HCT116 (cell line): Measurements from ENCODE around the gene SPATA19. TPM values are rescaled to one million over a fixed set of nuclear protein-coding genes. Genes with fewer than 3 reads are reported as not detected.

Source experiments
- ATAC-seq: fragments of 200-7000 bp; cut with Tn5 transposase; 2 replicates; pipeline ENCODE4 v1.9.1; 2020; ENCODE audit warnings: mild to moderate bottlenecking, moderate library complexity
- BruUV-seq: library from RNA; stranded (reverse); fragments of 400-500 nt; replicated peaks from 2 replicates; lab custom pipeline; 2021; lab: Mats Ljungman, UMichigan
- CTCF ChIA-PET: fragments of 300-600 bp; sonication (Branson Sonifier 250); formaldehyde crosslinking; loops from one replicate; lab custom pipeline; 2021; ENCODE audit warnings: antibody characterized with exemption; lab: Charles Lee
- POLR2A ChIA-PET: fragments of 300-600, 350-600 bp; sonication (Branson Sonifier 250); formaldehyde crosslinking; loops from one replicate; lab custom pipeline; 2021; ENCODE audit warnings: antibody characterized with exemption; lab: Charles Lee
- RAD21 ChIA-PET, 2 experiments: fragments of 300-600 bp; sonication (Branson Sonifier 250); formaldehyde crosslinking; loops; one replicate each; lab custom pipeline; 2023; ENCODE audit warnings: low total read pairs in 2 of 2; ENCODE audit not compliant: uncharacterized antibody in 2 of 2, unreplicated experiment in 2 of 2, low non-redundant PET in 1 of 2; lab: Charles Lee
- DNase-seq: peaks from one replicate; pipeline ENCODE4 v3.0.0-alpha.2; 2010; ENCODE audit warnings: low read depth, low spot score
- H2AFZ ChIP-seq: fragments of 200-600 bp; shearing (Covaris generic), sonication (generic); 2 replicates; pipeline ENCODE4 v1.6.1; 2017; ENCODE audit warnings: low read depth, mixed run types, mixed read lengths, antibody characterized with exemption, low read length; ENCODE audit not compliant: poor library complexity, severe bottlenecking
- H3K27ac ChIP-seq: 2 replicates; pipeline ENCODE4 v1.5.1; 2012; ENCODE audit warnings: low read depth, low read length
- H3K27me3 ChIP-seq: fragments of 200-600 bp; sonication (generic); 2 replicates; pipeline ENCODE4 v1.6.1; 2016; ENCODE audit warnings: mixed run types, low read length, mixed read lengths; ENCODE audit not compliant: insufficient read depth
- H3K36me3 ChIP-seq, 2 experiments: fragments of 200-500 bp in 1 of 2; fragments of 200-600 bp in 1 of 2; sonication (Bioruptor generic) in 1 of 2; sonication (generic) in 1 of 2; 2 replicates each; pipeline versions ENCODE4 v1.5.1 to v1.6.1; 2014 to 2016; ENCODE audit warnings: low read length in 2 of 2, inconsistent platforms in 1 of 2, mixed read lengths in 1 of 2, mixed run types in 1 of 2; ENCODE audit not compliant: insufficient read depth in 2 of 2, control insufficient read depth in 1 of 2
- H3K4me1 ChIP-seq, 2 experiments: fragments of 200-600 bp in 1 of 2; sonication (generic) in 1 of 2; 2 replicates each; pipeline versions ENCODE4 v1.5.1 to v1.6.1; 2012 to 2017; ENCODE audit warnings: low read length in 2 of 2, inconsistent platforms in 1 of 2, mild to moderate bottlenecking in 1 of 2, mixed read lengths in 1 of 2, mixed run types in 1 of 2, moderate library complexity in 1 of 2; ENCODE audit not compliant: insufficient read depth in 2 of 2, control insufficient read depth in 1 of 2
- H3K4me2 ChIP-seq: fragments of 200-600 bp; sonication (generic); 2 replicates; pipeline ENCODE4 v1.6.1; 2017; ENCODE audit warnings: mixed run types, low read length, mixed read lengths
- H3K4me3 ChIP-seq, 2 experiments: fragments of 200-600 bp in 1 of 2; sonication (generic) in 1 of 2; replicated peaks in 1 of 2; 2 replicates each; pipeline ENCODE4 v1.5.1; 2011 to 2016; ENCODE audit warnings: low read length in 2 of 2, control low read depth in 1 of 2, low read depth in 1 of 2, mild to moderate bottlenecking in 1 of 2, mixed read lengths in 1 of 2, mixed run types in 1 of 2
- H3K79me2 ChIP-seq: fragments of 200-600 bp; sonication (generic); 2 replicates; pipeline ENCODE4 v1.6.1; 2017; ENCODE audit warnings: mild to moderate bottlenecking, mixed run types, low read length, moderate library complexity, mixed read lengths; ENCODE audit not compliant: insufficient read depth
- H3K9ac ChIP-seq: fragments of 200-600 bp; sonication (generic); 2 replicates; pipeline ENCODE4 v1.6.1; 2016; ENCODE audit warnings: low read length, mixed read lengths
- H3K9me2 ChIP-seq: fragments of 200-600 bp; sonication (generic), shearing (Covaris generic); 2 replicates; pipeline ENCODE4 v1.6.1; 2017; ENCODE audit warnings: mixed run types, mild to moderate bottlenecking, moderate library complexity; ENCODE audit not compliant: insufficient read depth
- H3K9me3 ChIP-seq, 2 experiments: fragments of 200-500 bp in 1 of 2; fragments of 200-600 bp in 1 of 2; sonication (Bioruptor generic) in 1 of 2; sonication (generic) in 1 of 2; 2 replicates each; pipeline ENCODE4 v1.6.1; 2014 to 2017; ENCODE audit warnings: low read length in 2 of 2, mixed read lengths in 2 of 2, inconsistent platforms in 1 of 2, low read depth in 1 of 2, mild to moderate bottlenecking in 1 of 2, mixed run types in 1 of 2, moderate library complexity in 1 of 2; ENCODE audit not compliant: control insufficient read depth in 1 of 2, insufficient read depth in 1 of 2
- H4K20me1 ChIP-seq: fragments of 200-600 bp; sonication (generic), shearing (Covaris generic); 2 replicates; pipeline ENCODE4 v1.6.1; 2017; ENCODE audit warnings: mixed run types, mild to moderate bottlenecking, moderate library complexity; ENCODE audit not compliant: insufficient read depth
- CBX3 ChIP-seq: IDR thresholded peaks from 2 replicates; pipeline ENCODE4 v1.6.1; 2012; ENCODE audit warnings: low read depth
- CEBPB ChIP-seq: IDR thresholded peaks from 2 replicates; pipeline ENCODE4 v1.6.1; 2012; ENCODE audit warnings: low read depth
- EGR1 ChIP-seq: IDR thresholded peaks from 2 replicates; pipeline ENCODE4 v1.6.1; 2012; ENCODE audit warnings: low read depth
- ELF1 ChIP-seq: IDR thresholded peaks from 2 replicates; pipeline ENCODE4 v1.6.1; 2012; ENCODE audit warnings: low read depth, borderline replicate concordance
- EZH2 ChIP-seq: fragments of 200-600 bp; sonication (generic); IDR thresholded peaks from 2 replicates; pipeline ENCODE4 v1.6.1; 2017; ENCODE audit warnings: antibody characterized with exemption, mixed run types
- EZH2phosphoT487 ChIP-seq: fragments of 200-600 bp; IDR thresholded peaks from 2 replicates; pipeline ENCODE4 v1.6.1; 2018; ENCODE audit warnings: antibody characterized with exemption, borderline replicate concordance
- FOSL1 ChIP-seq: IDR thresholded peaks from 2 replicates; pipeline ENCODE4 v1.6.1; 2012; ENCODE audit warnings: low read depth
- JUND ChIP-seq: IDR thresholded peaks from 2 replicates; pipeline ENCODE4 v1.6.1; 2012
- POLR2A ChIP-seq: IDR thresholded peaks from 2 replicates; pipeline ENCODE4 v1.7.0; 2011; ENCODE audit warnings: borderline replicate concordance; ENCODE audit not compliant: insufficient read depth, insufficient read length; ENCODE audit errors: extremely low read depth
- POLR2AphosphoS5 ChIP-seq: IDR thresholded peaks from 2 replicates; pipeline ENCODE4 v1.6.1; 2011; ENCODE audit warnings: mild to moderate bottlenecking, low read depth, low read length, moderate library complexity
- SIN3A ChIP-seq: IDR thresholded peaks from 2 replicates; pipeline ENCODE4 v1.6.1; 2012; ENCODE audit warnings: low read depth
- SP1 ChIP-seq: IDR thresholded peaks from 2 replicates; pipeline ENCODE4 v1.6.1; 2012; ENCODE audit warnings: low read depth
- SRF ChIP-seq: IDR thresholded peaks from 2 replicates; pipeline ENCODE4 v1.6.1; 2012; ENCODE audit warnings: low read depth
- TCF7L2 ChIP-seq: IDR thresholded peaks from 2 replicates; pipeline ENCODE4 v1.7.0; 2011; ENCODE audit warnings: borderline replicate concordance, inconsistent platforms; ENCODE audit not compliant: insufficient read depth, insufficient read length; ENCODE audit errors: extremely low read depth
- ZFX ChIP-seq: fragments of 450-650 bp; IDR thresholded peaks from 2 replicates; pipeline ENCODE4 v1.6.1; 2017
- ZNF274 ChIP-seq: fragments of 200-500 bp; sonication (Bioruptor generic); IDR thresholded peaks from 2 replicates; pipeline ENCODE4 v1.6.1; 2014; ENCODE audit warnings: mild to moderate bottlenecking, low read depth, low read length, inconsistent platforms
- intact Hi-C: fragments of 100-400 bp; cut with micrococcal nuclease; formaldehyde crosslinking; loops from 2 replicates; pipeline ENCODE4 v1.10.0; 2022
- total RNA-seq: library from RNA; stranded (reverse); gene quantifications from one replicate; pipeline ENCODE4 v1.2.1, GENCODE V29; 2021; ENCODE audit not compliant: unreplicated experiment
- TF ChIP-seq, protein P1 (sequence below): IDR thresholded peaks from 2 replicates; pipeline ENCODE4 v1.6.1; 2011; ENCODE audit warnings: mild to moderate bottlenecking, low read length, moderate library complexity; ENCODE audit not compliant: insufficient replicate concordance; ENCODE audit errors: extremely low read depth
- TF ChIP-seq, protein P2 (sequence below): IDR thresholded peaks from 2 replicates; pipeline ENCODE4 v1.6.1; 2012
- TF ChIP-seq, protein P3 (sequence below): IDR thresholded peaks from 2 replicates; pipeline ENCODE4 v1.6.1; 2012; ENCODE audit warnings: low read depth
- TF ChIP-seq, protein P4 (sequence below): IDR thresholded peaks from 2 replicates; pipeline ENCODE4 v1.6.1; 2012

The SPATA19 gene
- total RNA-seq, 1 experiment from 2014 or later: not detected

GRCh38 chr11:133886029-133886428, 40.7 kb upstream of the SPATA19 start:
- no peaks in the 10 kb centered on the region for H3K79me2 ChIP-seq
- no peaks in the 10 kb centered on the region for H3K4me1 ChIP-seq
- H3K4me3 ChIP-seq: no peak overlapping the region
- no peak overlapping the region for H3K27ac ChIP-seq
- no peak for TF ChIP-seq EZH2
- TF ChIP-seq CEBPB: no peak
- TF ChIP-seq TCF7L2: no peak
- TF ChIP-seq, protein P1, sequence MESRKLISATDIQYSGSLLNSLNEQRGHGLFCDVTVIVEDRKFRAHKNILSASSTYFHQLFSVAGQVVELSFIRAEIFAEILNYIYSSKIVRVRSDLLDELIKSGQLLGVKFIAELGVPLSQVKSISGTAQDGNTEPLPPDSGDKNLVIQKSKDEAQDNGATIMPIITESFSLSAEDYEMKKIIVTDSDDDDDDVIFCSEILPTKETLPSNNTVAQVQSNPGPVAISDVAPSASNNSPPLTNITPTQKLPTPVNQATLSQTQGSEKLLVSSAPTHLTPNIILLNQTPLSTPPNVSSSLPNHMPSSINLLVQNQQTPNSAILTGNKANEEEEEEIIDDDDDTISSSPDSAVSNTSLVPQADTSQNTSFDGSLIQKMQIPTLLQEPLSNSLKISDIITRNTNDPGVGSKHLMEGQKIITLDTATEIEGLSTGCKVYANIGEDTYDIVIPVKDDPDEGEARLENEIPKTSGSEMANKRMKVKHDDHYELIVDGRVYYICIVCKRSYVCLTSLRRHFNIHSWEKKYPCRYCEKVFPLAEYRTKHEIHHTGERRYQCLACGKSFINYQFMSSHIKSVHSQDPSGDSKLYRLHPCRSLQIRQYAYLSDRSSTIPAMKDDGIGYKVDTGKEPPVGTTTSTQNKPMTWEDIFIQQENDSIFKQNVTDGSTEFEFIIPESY: no peak
- TF ChIP-seq FOSL1: no peak
- TF ChIP-seq SRF: no peak
- TF ChIP-seq ZNF274: no peak
- no peak for TF ChIP-seq SIN3A
- no peak for TF ChIP-seq JUND
- TF ChIP-seq ELF1: no peak
- no peak for TF ChIP-seq EZH2phosphoT487
- no peak for TF ChIP-seq SP1
- TF ChIP-seq CBX3: no peak
- no peak for TF ChIP-seq POLR2A
- TF ChIP-seq, protein P2, sequence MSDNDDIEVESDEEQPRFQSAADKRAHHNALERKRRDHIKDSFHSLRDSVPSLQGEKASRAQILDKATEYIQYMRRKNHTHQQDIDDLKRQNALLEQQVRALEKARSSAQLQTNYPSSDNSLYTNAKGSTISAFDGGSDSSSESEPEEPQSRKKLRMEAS: no peak
- TF ChIP-seq, protein P3, sequence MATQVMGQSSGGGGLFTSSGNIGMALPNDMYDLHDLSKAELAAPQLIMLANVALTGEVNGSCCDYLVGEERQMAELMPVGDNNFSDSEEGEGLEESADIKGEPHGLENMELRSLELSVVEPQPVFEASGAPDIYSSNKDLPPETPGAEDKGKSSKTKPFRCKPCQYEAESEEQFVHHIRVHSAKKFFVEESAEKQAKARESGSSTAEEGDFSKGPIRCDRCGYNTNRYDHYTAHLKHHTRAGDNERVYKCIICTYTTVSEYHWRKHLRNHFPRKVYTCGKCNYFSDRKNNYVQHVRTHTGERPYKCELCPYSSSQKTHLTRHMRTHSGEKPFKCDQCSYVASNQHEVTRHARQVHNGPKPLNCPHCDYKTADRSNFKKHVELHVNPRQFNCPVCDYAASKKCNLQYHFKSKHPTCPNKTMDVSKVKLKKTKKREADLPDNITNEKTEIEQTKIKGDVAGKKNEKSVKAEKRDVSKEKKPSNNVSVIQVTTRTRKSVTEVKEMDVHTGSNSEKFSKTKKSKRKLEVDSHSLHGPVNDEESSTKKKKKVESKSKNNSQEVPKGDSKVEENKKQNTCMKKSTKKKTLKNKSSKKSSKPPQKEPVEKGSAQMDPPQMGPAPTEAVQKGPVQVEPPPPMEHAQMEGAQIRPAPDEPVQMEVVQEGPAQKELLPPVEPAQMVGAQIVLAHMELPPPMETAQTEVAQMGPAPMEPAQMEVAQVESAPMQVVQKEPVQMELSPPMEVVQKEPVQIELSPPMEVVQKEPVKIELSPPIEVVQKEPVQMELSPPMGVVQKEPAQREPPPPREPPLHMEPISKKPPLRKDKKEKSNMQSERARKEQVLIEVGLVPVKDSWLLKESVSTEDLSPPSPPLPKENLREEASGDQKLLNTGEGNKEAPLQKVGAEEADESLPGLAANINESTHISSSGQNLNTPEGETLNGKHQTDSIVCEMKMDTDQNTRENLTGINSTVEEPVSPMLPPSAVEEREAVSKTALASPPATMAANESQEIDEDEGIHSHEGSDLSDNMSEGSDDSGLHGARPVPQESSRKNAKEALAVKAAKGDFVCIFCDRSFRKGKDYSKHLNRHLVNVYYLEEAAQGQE: no peak
- TF ChIP-seq ZFX: no peak
- TF ChIP-seq, protein P4, sequence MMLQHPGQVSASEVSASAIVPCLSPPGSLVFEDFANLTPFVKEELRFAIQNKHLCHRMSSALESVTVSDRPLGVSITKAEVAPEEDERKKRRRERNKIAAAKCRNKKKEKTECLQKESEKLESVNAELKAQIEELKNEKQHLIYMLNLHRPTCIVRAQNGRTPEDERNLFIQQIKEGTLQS: no peak
- TF ChIP-seq POLR2AphosphoS5: no peak
- TF ChIP-seq EGR1: no peak
- ATAC-seq: no peak
- intact Hi-C loops: no loop called here
- CTCF ChIA-PET: no interaction called here
- no peak overlapping the region for H2AFZ ChIP-seq
- no peak overlapping the region for H3K9ac ChIP-seq
- no peaks in the 10 kb centered on the region for H4K20me1 ChIP-seq
- no peak overlapping the region for H3K4me2 ChIP-seq
- POLR2A ChIA-PET: no interaction called here
- H3K27me3 ChIP-seq: peaks cover 26% of the 10 kb centered on the region
- H3K36me3 ChIP-seq: no peaks in the 10 kb centered on the region
- no peaks in the 10 kb centered on the region for H3K9me2 ChIP-seq
- no peaks in the 10 kb centered on the region for H3K9me3 ChIP-seq
- RAD21 ChIA-PET: no interaction called here
- DNase-seq: no peak
- no TSS peak for BruUV-seq
